B cell (primary cell): ENCODE measurements around the gene EFNA5.

Experiments
- EZH2 ChIP-seq: IDR thresholded peaks from 2 replicates; pipeline ENCODE4 v1.6.1; 2012; ENCODE audit warnings: borderline replicate concordance, low read depth, mild to moderate bottlenecking, moderate library complexity, low read length; ENCODE audit not compliant: insufficient read depth, poor library complexity, severe bottlenecking
- TF ChIP-seq, protein P1 (sequence below): fragments of 200-600 bp; IDR thresholded peaks from one replicate; pipeline ENCODE4 v1.8.0; 2022; ENCODE audit warnings: antibody characterized with exemption, mild to moderate bottlenecking

GRCh38 chr5:107589520-107590193 lies 81.1 kb downstream of the EFNA5 start:
- no peak for TF ChIP-seq EZH2
- TF ChIP-seq, protein P1, sequence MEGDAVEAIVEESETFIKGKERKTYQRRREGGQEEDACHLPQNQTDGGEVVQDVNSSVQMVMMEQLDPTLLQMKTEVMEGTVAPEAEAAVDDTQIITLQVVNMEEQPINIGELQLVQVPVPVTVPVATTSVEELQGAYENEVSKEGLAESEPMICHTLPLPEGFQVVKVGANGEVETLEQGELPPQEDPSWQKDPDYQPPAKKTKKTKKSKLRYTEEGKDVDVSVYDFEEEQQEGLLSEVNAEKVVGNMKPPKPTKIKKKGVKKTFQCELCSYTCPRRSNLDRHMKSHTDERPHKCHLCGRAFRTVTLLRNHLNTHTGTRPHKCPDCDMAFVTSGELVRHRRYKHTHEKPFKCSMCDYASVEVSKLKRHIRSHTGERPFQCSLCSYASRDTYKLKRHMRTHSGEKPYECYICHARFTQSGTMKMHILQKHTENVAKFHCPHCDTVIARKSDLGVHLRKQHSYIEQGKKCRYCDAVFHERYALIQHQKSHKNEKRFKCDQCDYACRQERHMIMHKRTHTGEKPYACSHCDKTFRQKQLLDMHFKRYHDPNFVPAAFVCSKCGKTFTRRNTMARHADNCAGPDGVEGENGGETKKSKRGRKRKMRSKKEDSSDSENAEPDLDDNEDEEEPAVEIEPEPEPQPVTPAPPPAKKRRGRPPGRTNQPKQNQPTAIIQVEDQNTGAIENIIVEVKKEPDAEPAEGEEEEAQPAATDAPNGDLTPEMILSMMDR = no peak
